GM21423 (cell line): ENCODE data around the gene FAM209A.
"Not testable (repeated sequence)": the region's sequence is repeated elsewhere in the genome, so short reads cannot be mapped to it uniquely, and the experiment has no call there.

Source experiments
- ATAC-seq: cut with Tn5 transposase; IDR thresholded peaks from one replicate; pipeline ENCODE4 v1.9.1; 2021; ENCODE audit warnings: mild to moderate bottlenecking, moderate library complexity; ENCODE audit not compliant: unreplicated experiment

Gene FAM209A

GRCh38 chr20:56537997-56538396 lies 13.5 kb downstream of the FAM209A start:
- no peak for ATAC-seq

GRCh38 chr20:56540415-56540814 lies 15.9 kb downstream of the FAM209A start:
- ATAC-seq, result no peak

DNA sequence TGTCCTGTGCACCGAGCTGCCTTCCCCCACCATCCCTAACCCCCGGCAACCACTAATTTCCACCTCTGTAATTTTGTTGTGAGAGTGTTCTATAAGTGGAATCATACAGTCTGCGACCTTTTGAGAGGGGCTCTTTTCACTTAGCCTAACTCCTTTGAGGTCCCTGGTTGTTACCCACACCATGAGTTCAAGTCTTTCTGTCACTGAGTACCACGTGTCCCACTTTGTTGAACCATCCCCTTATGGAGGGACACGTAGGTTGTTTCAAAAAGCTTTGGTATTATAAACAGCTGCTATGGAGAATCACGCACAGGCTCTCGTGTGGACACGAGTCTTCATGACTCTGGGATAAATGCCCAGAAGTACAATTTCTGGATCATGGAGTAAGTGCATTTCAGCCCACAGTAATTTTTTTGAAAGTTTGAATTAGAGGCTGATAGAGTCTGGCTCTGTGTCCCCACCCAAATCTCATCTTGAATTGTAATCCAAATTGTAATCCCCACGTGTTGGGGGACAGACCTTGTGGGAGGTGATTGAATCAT lies 18.0 kb downstream of the FAM209A start:
- no peak for ATAC-seq

GRCh38 chr20:56551571-56551970 lies 27.0 kb downstream of the FAM209A start:
- no peak for ATAC-seq

DNA sequence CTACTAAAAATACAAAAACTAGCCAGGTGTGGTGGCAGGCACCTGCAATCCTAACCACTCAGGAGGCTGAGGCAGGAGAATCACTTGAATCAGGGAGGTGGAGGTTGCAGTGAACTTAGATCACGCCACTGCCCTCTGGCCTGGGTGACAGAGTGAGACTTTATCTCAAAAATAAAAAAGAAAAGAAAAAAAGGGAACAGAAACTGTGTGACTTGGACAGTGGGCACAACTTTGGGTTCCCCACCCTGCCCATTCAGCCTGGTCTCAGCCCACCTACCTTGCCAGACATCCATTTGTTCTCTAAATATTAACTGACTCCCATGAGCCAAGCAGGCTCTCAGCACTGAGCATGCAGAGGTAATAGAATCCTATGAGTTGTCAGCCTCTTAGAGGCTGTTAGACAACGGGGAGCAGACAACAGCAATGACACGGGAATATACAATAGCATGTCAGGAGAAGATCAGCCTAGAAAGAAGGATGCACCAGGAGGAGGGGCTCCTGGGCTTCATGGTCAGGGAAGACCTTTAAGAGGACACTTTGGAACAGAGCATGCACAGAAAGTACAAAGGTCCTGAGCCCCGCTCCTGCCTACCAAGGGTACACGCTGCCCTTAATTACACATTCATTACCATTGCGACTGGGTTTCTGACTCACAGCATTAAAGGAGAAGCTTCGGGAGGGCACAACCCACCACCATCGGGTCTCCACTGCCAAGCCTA lies 28.5 kb downstream of the FAM209A start:
- no peak for ATAC-seq

DNA sequence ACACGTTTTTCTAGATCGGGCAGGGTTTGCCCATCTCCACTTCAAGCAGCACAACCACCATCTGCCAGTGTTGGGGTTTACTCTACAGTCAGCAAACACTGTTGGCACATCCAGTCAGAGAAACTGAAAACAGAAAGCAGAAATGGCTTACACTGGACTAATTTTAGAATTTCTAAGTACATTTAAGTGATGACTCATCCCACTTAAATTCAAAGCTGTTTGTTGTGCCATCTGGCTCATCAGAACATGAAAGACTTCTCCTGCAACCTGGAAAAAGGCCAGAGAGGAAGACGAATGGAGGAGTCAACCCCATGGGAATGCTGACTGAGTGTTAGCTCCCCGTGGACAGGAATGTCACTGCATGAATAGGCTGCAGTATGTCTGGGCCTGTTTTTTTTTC lies 30.3 kb downstream of the FAM209A start:
- peak; percentile 82 for ATAC-seq

DNA sequence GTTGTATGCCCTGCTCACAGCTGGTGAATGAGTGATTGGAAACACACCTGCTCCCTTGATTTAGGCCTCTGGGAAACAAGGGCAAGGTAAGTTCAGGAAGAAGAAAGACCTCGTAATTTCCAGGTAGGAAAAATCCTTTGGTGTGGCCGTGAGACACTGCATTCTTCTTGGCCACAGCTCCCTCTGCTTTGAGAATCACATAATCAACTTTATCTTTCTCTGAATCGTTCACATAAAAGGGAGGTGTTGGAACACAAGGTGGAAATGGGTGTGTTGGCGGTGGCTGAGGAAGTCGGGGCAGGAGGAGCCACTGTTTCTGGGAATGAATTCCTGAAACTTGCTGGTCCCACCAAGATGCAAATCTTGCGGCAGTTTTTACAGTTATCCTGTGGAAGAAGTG lies 34.4 kb downstream of the FAM209A start:
- ATAC-seq, result no peak

DNA sequence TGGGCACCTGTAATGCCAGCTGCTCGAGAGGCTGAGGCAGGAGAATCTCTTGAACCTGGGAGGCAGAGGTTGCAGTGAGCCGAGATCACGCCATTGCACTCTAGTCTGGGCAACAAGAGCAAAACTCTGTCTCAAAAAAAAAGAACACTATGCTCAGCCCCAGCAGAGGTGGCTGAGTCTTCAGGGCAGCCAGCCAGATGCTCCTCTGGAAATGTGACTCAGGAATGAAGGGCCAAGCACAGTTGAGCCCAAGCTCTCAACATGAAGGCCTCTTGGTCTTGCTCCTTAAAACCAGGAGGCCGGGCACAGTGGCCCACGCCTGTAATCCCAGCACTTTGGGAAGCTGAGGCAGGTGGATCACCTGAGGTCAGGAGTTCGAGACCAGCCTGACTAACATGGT lies 40.0 kb downstream of the FAM209A start:
- ATAC-seq, result not testable (repeated sequence)

GRCh38 chr20:56565511-56565910 lies 41.0 kb downstream of the FAM209A start:
- no peak for ATAC-seq

DNA sequence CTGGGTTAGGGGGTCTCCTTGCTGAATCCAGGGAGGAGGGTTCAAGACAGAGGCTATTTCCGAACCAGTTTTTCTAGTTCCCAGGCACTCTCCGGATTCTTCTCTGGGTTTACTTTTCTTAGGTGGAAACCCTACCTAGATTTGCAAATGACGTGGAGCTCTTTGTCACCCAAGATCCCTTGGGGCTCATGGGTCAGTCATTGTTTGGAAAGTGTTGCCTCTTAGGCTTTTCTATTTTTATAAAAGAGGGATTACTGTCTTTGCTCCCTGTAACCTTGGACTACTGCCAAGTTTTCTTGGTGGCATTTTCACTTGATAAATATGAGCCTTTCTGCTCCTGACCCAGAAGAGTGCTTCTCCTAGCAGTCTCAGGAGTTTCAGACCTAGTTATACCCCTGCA lies 42.1 kb downstream of the FAM209A start:
- no peak for ATAC-seq

DNA sequence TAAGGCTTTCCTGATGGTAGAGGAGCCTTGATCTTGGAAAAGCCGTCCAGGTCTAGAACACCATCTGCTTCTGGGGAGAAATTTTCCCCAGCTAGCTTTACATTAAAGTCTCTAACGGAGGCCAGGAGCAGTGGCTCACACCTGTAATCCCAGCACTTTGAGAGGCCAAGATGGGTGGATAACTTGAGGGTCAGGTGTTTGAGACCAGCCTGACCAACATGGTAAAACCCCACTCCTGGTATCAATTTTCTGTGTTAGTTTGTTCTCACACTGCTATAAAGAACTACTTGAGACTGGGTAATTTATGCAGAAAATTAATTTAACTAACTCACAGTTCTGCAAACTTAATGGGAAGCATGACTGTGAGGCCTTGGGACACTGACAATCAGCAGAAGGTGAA lies 46.3 kb downstream of the FAM209A start:
- no peak for ATAC-seq

DNA sequence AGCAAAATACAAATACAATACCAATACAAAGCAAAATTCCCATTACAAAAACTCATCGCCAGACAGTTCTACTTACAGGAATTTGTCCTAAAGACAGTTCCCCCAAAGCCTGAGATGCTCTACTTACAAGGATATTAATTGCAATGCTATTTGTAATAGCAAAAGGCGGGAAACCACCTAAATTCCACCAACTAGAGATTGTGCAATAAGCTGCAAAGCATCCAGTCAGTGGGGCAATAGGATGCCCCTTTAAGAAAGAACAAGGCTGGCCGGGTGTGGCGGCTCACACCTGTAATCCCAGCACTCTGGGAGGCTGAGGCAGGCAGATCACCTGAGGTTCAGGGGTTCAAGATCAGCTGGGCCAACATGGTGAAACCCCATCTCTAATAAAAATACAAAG lies 47.6 kb downstream of the FAM209A start:
- no peak for ATAC-seq

DNA sequence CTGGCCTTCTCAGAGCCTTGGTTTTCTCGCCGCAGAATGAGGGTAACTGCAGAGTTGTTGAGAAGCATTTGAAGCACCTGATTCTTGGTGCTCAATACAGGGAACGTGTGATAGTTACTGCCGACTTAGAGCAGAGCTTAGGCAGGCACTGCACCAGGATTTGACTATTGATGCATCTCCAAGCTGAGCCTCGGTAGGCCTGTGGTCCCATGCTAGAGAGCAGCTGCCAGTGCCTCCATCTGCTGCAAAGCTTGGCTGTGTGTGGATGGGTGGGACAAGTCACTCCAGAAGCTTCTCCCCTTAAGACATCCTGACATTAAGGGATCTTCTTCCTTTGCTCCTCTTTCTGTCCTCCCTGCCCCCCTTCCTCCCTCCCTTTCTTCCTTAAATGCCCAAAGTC lies 49.4 kb downstream of the FAM209A start:
- ATAC-seq, result no peak

DNA sequence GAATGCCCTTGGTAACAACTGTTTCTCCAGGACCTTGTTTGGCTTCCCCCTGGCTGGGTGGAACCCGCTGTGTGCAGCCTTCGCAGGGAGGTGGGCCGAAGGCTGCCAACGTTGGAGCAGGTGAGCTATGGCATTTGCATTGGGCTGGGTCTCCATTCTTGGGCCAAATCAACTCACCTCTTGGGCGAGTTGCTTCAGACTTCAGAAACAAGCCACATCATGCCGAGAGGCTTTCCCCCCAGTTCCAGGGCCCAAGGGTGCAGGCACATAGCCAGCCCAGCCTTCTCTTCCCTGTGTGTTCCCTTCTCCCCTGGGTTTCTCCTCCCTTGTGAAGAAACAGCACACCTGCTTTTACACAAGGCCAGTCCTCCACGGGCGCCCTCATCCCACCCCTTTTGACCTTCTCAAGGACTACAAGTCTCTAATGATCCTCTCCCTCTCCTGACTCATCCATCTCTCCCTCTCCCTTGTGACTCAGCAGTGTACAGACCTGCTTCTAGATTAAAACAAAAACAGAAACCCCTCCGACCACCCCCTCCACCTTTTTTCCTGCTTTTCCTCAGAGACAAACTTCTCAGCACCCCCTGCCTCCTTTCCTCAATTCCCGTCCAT lies 50.1 kb downstream of the FAM209A start:
- no peak for ATAC-seq

- no peak for ATAC-seq
Observed at GRCh38 chr20:56575157-56575556, 50.6 kb downstream of the FAM209A start.
